Upper lobe of right lung (tissue), 1 donor: ENCODE results near the gene LARGE1. TPM values are rescaled to one million over a fixed set of nuclear protein-coding genes. Genes with fewer than 3 reads are reported as not detected.

Experiments
- ATAC-seq: fragments of 200-7000 bp; cut with Tn5 transposase; one replicate; pipeline ENCODE4 v1.9.1; 2020; ENCODE audit warnings: mild to moderate bottlenecking, moderate library complexity
- DNase-seq: peaks from one replicate; pipeline ENCODE4 v3.0.0-alpha.2; 2020
- H3K27ac ChIP-seq: fragments of 200-600 bp; one replicate; pipeline ENCODE4 v1.8.0; 2022
- H3K27me3 ChIP-seq: fragments of 200-600 bp; one replicate; pipeline ENCODE4 v1.8.0; 2022; ENCODE audit warnings: mild to moderate bottlenecking
- H3K36me3 ChIP-seq: fragments of 200-600 bp; one replicate; pipeline ENCODE4 v1.8.0; 2022
- H3K4me1 ChIP-seq: fragments of 200-600 bp; one replicate; pipeline ENCODE4 v1.8.0; 2022
- H3K4me3 ChIP-seq: fragments of 200-600 bp; one replicate; pipeline ENCODE4 v1.8.0; 2022; ENCODE audit warnings: mild to moderate bottlenecking
- H3K9me3 ChIP-seq: fragments of 200-600 bp; one replicate; pipeline ENCODE4 v1.8.0; 2022
- intact Hi-C: fragments of 100-400 bp; cut with DNase I; formaldehyde crosslinking; loops from one replicate; pipeline ENCODE4 v1.11.0; 2022
- total RNA-seq: library from RNA; stranded (reverse); fragmentation: NEBNext Ultra II Directional; extraction: Animal tissue kit (Norgen Biotek cat#: 25700); gene quantifications from one replicate; pipeline ENCODE4 v1.2.1, GENCODE V29; 2021
- TF ChIP-seq, protein P1 (sequence below): fragments of 200-600 bp; IDR thresholded peaks from one replicate; pipeline ENCODE4 v1.8.0; 2022; ENCODE audit warnings: antibody characterized with exemption
- donor health status: DM: no; HTN: yes; CAD: no; lungs with severe emphysema.

Gene LARGE1
- total RNA-seq, 1 donor from 2014 or later, result 33.5 TPM

DNA sequence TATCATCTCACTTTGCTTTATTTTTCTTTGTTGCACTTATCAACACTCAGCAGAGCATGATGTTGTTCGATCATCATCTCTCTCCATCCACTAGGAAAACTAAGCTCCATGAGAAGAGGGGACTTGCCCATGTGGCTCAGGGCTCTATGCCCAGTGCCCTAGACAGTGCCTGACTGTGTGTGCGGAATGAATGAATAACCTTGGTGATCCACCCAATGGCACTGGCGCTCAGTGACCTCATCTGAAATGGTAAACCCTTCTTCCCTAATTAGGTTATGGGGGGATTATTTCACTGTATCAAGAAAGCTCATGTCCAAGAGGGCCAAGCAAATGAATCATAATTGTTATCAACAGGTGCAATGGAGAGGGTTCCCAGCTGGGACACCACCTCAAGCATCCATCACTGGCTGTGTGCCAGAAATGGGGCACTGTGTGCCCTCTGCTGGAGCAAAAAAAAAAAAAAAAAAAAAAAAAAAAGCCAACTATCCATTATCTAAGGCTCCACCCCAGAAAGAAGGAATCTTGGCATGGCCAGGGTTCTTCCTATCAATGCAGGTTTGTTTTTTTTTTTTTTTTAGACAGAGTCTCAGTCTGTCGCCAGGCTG lies 172.6 kb downstream of the LARGE1 start:
- intact Hi-C loops, result no loop called here
- H3K27ac ChIP-seq, result no peak overlapping the region
- no peaks in the 10 kb centered on the region for H3K36me3 ChIP-seq
- no peak for DNase-seq
- TF ChIP-seq, protein P1, sequence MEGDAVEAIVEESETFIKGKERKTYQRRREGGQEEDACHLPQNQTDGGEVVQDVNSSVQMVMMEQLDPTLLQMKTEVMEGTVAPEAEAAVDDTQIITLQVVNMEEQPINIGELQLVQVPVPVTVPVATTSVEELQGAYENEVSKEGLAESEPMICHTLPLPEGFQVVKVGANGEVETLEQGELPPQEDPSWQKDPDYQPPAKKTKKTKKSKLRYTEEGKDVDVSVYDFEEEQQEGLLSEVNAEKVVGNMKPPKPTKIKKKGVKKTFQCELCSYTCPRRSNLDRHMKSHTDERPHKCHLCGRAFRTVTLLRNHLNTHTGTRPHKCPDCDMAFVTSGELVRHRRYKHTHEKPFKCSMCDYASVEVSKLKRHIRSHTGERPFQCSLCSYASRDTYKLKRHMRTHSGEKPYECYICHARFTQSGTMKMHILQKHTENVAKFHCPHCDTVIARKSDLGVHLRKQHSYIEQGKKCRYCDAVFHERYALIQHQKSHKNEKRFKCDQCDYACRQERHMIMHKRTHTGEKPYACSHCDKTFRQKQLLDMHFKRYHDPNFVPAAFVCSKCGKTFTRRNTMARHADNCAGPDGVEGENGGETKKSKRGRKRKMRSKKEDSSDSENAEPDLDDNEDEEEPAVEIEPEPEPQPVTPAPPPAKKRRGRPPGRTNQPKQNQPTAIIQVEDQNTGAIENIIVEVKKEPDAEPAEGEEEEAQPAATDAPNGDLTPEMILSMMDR, result no peak
- H3K27me3 ChIP-seq, result no peaks in the 10 kb centered on the region
- H3K9me3 ChIP-seq, result no peaks in the 10 kb centered on the region
- H3K4me3 ChIP-seq, result no peak overlapping the region
- no peak for ATAC-seq
- no peaks in the 10 kb centered on the region for H3K4me1 ChIP-seq

GRCh38 chr22:33747029-33747428 lies 173.2 kb downstream of the LARGE1 start:
- H3K27ac ChIP-seq, result no peak overlapping the region
- no peaks in the 10 kb centered on the region for H3K36me3 ChIP-seq
- ATAC-seq (peak; percentile 7), DNase-seq (no peak)
- H3K27me3 ChIP-seq, result no peaks in the 10 kb centered on the region
- no peak overlapping the region for H3K4me3 ChIP-seq
- no peaks in the 10 kb centered on the region for H3K9me3 ChIP-seq
- no peaks in the 10 kb centered on the region for H3K4me1 ChIP-seq
- intact Hi-C loops, result no loop called here
- TF ChIP-seq, protein P1, result no peak

GRCh38 chr22:33746501-33746928 lies 173.8 kb downstream of the LARGE1 start:
- ATAC-seq (peak; percentile 81), DNase-seq (peak; percentile 69)
- intact Hi-C loops, result no loop called here
- no peaks in the 10 kb centered on the region for H3K36me3 ChIP-seq
- no peaks in the 10 kb centered on the region for H3K4me1 ChIP-seq
- no peak overlapping the region for H3K27ac ChIP-seq
- no peaks in the 10 kb centered on the region for H3K9me3 ChIP-seq
- TF ChIP-seq, protein P1, result no peak
- no peak overlapping the region for H3K4me3 ChIP-seq
- no peaks in the 10 kb centered on the region for H3K27me3 ChIP-seq

- intact Hi-C loops, result no loop called here
- TF ChIP-seq, protein P1, result no peak
- Histone ChIP-seq H3K27ac (no peak overlapping the region), H3K36me3 (no peaks in the 10 kb centered on the region), H3K27me3 (no peaks in the 10 kb centered on the region), H3K9me3 (no peaks in the 10 kb centered on the region), H3K4me1 (no peaks in the 10 kb centered on the region), H3K4me3 (no peak overlapping the region)
- no peak for ATAC-seq
- DNase-seq, result no peak
These were observed 174.8 kb downstream of the LARGE1 start for GRCh38 chr22:33745501-33745900.

GRCh38 chr22:33743756-33744155 lies 176.5 kb downstream of the LARGE1 start:
- TF ChIP-seq, protein P1, result no peak
- intact Hi-C loops, result no loop called here
- no peak overlapping the region for H3K27ac ChIP-seq
- H3K36me3 ChIP-seq, result no peaks in the 10 kb centered on the region
- no peaks in the 10 kb centered on the region for H3K27me3 ChIP-seq
- H3K4me3 ChIP-seq, result no peak overlapping the region
- ATAC-seq (no peak), DNase-seq (no peak)
- H3K4me1 ChIP-seq, result no peaks in the 10 kb centered on the region
- H3K9me3 ChIP-seq, result no peaks in the 10 kb centered on the region

DNA sequence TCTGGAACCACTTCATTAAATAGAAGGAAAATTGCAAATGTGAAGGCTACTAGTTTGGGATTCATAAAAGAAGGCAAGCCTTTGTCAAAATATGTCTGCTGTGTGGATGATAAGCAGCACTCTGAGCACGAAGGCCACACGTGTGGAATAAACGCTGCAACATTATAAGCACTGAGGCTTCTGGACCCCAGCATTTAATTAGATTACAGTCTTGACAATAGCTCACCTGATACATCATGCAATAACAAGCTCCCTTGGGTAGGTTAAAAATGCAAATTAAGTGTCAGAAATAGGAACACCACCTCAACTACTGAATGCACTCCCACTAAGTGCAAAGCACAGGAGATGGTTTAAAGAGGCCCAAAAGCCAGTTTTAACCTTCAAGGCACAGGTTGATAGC lies 179.3 kb downstream of the LARGE1 start:
- H3K4me3 ChIP-seq, result no peak overlapping the region
- DNase-seq (no peak), ATAC-seq (no peak)
- no peaks in the 10 kb centered on the region for H3K27me3 ChIP-seq
- H3K36me3 ChIP-seq, result no peaks in the 10 kb centered on the region
- H3K27ac ChIP-seq, result no peak overlapping the region
- no peaks in the 10 kb centered on the region for H3K4me1 ChIP-seq
- TF ChIP-seq, protein P1, result no peak
- intact Hi-C loops, result no loop called here
- H3K9me3 ChIP-seq, result no peaks in the 10 kb centered on the region
